DND-41 (cell line): ENCODE data around the gene TULP4.

ENCODE experiments used
- ATAC-seq: fragments of 200-7000 bp; cut with Tn5 transposase; 3 replicates; pipeline ENCODE4 v1.9.1; 2021; ENCODE audit warnings: low read depth; ENCODE audit not compliant: insufficient read depth
- DNase-seq: peaks from one replicate; pipeline ENCODE4 v3.0.0-alpha.2; 2020
- H2AFZ ChIP-seq: 2 replicates; pipeline ENCODE4 v1.6.0; 2012; ENCODE audit warnings: low read depth, low read length
- H3K27ac ChIP-seq: 2 replicates; pipeline ENCODE4 v1.5.1; 2012; ENCODE audit warnings: low read length, inconsistent platforms
- H3K27me3 ChIP-seq: fragments of 200-600 bp; sonication (generic); 2 replicates; pipeline ENCODE4 v1.6.0; 2012; ENCODE audit warnings: low read length, mild to moderate bottlenecking, inconsistent platforms; ENCODE audit not compliant: insufficient read depth, poor library complexity
- H3K36me3 ChIP-seq: 2 replicates; pipeline ENCODE4 v1.5.1; 2012; ENCODE audit warnings: low read length, inconsistent platforms; ENCODE audit not compliant: insufficient read depth
- H3K4me1 ChIP-seq: 2 replicates; pipeline ENCODE4 v1.5.1; 2012; ENCODE audit warnings: mild to moderate bottlenecking, low read length; ENCODE audit not compliant: insufficient read depth
- H3K4me2 ChIP-seq: 2 replicates; pipeline ENCODE4 v1.6.0; 2012; ENCODE audit warnings: mild to moderate bottlenecking, moderate library complexity, low read length, inconsistent platforms; ENCODE audit not compliant: insufficient read depth
- H3K4me3 ChIP-seq, 2 experiments: fragments of 200-600 bp in 1 of 2; shearing (Covaris generic) in 1 of 2; 2 replicates each; pipeline ENCODE4 v1.5.1; 2012 to 2016; ENCODE audit warnings: inconsistent platforms in 2 of 2, low read length in 2 of 2, mild to moderate bottlenecking in 2 of 2, low read depth in 1 of 2, moderate library complexity in 1 of 2
- H3K79me2 ChIP-seq: 2 replicates; pipeline ENCODE4 v1.6.0; 2012; ENCODE audit warnings: low read length, inconsistent platforms; ENCODE audit not compliant: insufficient read depth
- H3K9ac ChIP-seq: 2 replicates; pipeline ENCODE4 v1.6.0; 2012; ENCODE audit warnings: low read depth, mild to moderate bottlenecking, inconsistent platforms, low read length, moderate library complexity
- H3K9me3 ChIP-seq: 2 replicates; pipeline ENCODE4 v1.5.1; 2012; ENCODE audit warnings: low read length, moderate library complexity, mild to moderate bottlenecking, inconsistent platforms; ENCODE audit not compliant: insufficient read depth, severe bottlenecking
- H4K20me1 ChIP-seq: 2 replicates; pipeline ENCODE4 v1.6.0; 2012; ENCODE audit warnings: low read length; ENCODE audit not compliant: insufficient read depth
- EZH2 ChIP-seq: IDR thresholded peaks from 3 replicates; pipeline ENCODE4 v1.6.1; 2012; ENCODE audit warnings: borderline replicate concordance, low read depth, mild to moderate bottlenecking, moderate library complexity, low read length, inconsistent platforms; ENCODE audit not compliant: severe bottlenecking
- TF ChIP-seq, protein P1 (sequence below): IDR thresholded peaks from 2 replicates; pipeline ENCODE4 v1.5.1; 2012; ENCODE audit warnings: borderline replicate concordance, low read length, moderate library complexity, mild to moderate bottlenecking; ENCODE audit not compliant: poor library complexity, severe bottlenecking; ENCODE audit errors: extremely low read depth

TULP4 gene, protein sequence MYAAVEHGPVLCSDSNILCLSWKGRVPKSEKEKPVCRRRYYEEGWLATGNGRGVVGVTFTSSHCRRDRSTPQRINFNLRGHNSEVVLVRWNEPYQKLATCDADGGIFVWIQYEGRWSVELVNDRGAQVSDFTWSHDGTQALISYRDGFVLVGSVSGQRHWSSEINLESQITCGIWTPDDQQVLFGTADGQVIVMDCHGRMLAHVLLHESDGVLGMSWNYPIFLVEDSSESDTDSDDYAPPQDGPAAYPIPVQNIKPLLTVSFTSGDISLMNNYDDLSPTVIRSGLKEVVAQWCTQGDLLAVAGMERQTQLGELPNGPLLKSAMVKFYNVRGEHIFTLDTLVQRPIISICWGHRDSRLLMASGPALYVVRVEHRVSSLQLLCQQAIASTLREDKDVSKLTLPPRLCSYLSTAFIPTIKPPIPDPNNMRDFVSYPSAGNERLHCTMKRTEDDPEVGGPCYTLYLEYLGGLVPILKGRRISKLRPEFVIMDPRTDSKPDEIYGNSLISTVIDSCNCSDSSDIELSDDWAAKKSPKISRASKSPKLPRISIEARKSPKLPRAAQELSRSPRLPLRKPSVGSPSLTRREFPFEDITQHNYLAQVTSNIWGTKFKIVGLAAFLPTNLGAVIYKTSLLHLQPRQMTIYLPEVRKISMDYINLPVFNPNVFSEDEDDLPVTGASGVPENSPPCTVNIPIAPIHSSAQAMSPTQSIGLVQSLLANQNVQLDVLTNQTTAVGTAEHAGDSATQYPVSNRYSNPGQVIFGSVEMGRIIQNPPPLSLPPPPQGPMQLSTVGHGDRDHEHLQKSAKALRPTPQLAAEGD (N-terminal part only)

DNA sequence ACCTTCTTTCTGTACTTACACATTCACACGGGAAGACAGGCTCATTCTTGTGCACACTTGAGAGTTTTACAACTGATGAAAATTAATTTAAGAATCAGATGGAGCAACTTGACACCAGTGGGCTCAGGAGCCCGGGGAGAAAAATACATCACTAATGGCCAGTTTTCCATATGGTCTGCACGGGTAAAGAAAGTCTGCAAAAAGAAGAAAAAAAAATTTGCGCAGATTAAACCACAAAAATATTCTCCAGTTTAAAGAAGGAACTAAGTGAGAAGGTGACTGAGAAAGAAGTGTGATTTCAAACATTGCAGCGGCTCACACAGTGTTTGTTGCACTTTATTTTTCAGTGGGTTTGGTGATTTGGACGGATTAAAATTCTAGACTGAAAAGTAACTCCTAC, at the start of gene TULP4:
Gene TULP4 (plus strand): TSS at position 301 of the 400 bp plus-strand sequence. CDS start 1,552 bp downstream, outside the sequence.
- peaks cover 9% of the 10 kb centered on the region for H3K79me2 ChIP-seq
- H3K4me3 ChIP-seq: no peak within 1 kb of the TSS
- DNase-seq: no peak
- H3K27ac ChIP-seq: no peak within 1 kb of the TSS
- no peak within 1 kb of the TSS for H3K4me2 ChIP-seq
- no peak within 1 kb of the TSS for H2AFZ ChIP-seq
- peaks cover 47% of the 10 kb centered on the region for H3K36me3 ChIP-seq
- H3K27me3 ChIP-seq: no peaks in the 10 kb centered on the region
- ATAC-seq: no peak
- 0 out of 2 replicates have a peak, but pooled peaks cover 4% of the 10 kb centered on the region for H4K20me1 ChIP-seq
- no peaks in the 10 kb centered on the region for H3K4me1 ChIP-seq
- TF ChIP-seq EZH2: no peak
- TF ChIP-seq, protein P1, sequence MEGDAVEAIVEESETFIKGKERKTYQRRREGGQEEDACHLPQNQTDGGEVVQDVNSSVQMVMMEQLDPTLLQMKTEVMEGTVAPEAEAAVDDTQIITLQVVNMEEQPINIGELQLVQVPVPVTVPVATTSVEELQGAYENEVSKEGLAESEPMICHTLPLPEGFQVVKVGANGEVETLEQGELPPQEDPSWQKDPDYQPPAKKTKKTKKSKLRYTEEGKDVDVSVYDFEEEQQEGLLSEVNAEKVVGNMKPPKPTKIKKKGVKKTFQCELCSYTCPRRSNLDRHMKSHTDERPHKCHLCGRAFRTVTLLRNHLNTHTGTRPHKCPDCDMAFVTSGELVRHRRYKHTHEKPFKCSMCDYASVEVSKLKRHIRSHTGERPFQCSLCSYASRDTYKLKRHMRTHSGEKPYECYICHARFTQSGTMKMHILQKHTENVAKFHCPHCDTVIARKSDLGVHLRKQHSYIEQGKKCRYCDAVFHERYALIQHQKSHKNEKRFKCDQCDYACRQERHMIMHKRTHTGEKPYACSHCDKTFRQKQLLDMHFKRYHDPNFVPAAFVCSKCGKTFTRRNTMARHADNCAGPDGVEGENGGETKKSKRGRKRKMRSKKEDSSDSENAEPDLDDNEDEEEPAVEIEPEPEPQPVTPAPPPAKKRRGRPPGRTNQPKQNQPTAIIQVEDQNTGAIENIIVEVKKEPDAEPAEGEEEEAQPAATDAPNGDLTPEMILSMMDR: no peak
- no peaks in the 10 kb centered on the region for H3K9me3 ChIP-seq
- no peak within 1 kb of the TSS for H3K9ac ChIP-seq

DNA sequence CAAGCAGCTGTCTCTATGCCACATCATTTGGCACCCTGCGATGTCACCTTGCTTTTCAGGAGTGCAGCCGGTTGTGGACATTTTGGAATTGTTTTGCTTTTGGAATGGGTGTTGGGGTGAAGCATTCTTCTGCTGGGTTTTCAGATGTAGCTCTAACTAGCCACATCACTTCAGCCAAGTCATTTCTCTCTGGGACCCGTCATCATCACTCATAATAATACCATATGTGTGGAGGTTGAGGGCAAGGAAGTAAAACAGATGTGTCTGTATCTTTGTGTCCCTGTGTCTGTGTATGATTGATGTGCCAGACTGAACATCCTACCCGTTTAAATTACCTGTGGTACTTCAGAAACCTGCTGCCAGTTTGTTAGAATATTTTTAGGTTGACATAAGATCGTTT, 49.5 kb upstream of the TULP4 start:
- Histone ChIP-seq H3K9me3 (no peaks in the 10 kb centered on the region), H3K9ac (no peak overlapping the region), H3K27me3 (no peaks in the 10 kb centered on the region), H3K36me3 (no peaks in the 10 kb centered on the region), H4K20me1 (peaks cover 20% of the 10 kb centered on the region), H3K4me1 (no peaks in the 10 kb centered on the region), H3K4me3 (no peak overlapping the region), H3K79me2 (peaks cover 62% of the 10 kb centered on the region), H3K27ac (no peak overlapping the region), H2AFZ (no peak overlapping the region), H3K4me2 (no peak overlapping the region)
- ATAC-seq: no peak
- TF ChIP-seq, protein P1: no peak
- TF ChIP-seq EZH2: no peak
- DNase-seq: no peak

DNA sequence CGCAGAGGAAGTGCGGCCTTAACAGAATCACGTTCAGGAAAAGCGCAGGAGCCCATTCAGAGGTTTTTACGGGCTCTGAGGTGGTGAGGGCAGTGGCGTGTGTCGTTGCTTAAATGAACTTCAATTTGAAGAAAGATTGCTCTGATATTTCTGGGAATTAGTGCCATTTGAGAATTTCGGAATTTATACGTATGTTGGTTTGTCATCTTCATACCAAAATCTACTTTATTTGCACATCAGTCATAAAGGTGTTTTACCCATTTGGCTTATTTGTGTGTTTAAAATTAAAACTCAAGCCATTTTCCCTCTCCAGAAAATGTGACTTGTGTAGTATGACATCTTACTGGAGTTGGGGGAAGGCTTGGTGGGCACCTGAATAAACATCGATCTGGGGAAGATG, 48.1 kb upstream of the TULP4 start:
- Histone ChIP-seq H3K4me3 (no peak overlapping the region), H2AFZ (no peak overlapping the region), H3K27ac (no peak overlapping the region), H3K9me3 (no peaks in the 10 kb centered on the region), H3K27me3 (no peaks in the 10 kb centered on the region), H3K36me3 (no peaks in the 10 kb centered on the region), H4K20me1 (peaks cover 16% of the 10 kb centered on the region), H3K4me1 (no peaks in the 10 kb centered on the region), H3K9ac (no peak overlapping the region), H3K79me2 (peaks cover 48% of the 10 kb centered on the region), H3K4me2 (no peak overlapping the region)
- DNase-seq: no peak
- TF ChIP-seq, protein P1: no peak
- no peak for TF ChIP-seq EZH2
- no peak for ATAC-seq
